ENCODE measurements around the gene SOX14.

The SOX14 gene

DNA sequence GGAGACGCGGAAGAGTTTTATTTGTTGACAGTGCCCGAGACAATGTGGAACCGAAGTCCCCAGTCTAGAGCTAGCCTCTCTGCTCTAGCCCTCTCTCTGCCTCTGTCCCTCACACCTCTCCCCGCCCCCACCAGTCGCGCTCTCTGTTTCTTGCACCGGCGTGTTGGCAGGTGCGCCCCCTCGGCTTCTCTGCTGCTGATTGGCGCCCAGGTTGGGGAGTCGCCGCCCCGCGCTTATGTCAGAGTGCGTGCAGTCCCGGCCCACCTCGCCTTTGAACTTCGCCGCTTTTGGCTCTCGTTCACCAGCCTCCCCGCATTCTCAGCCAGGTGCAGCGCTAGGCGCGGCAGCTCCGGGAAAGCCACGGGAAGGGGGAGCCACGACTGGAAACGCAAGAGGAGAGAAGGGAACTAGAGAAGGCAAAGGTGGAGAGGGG is at the start of gene SOX14:
Gene SOX14 (plus strand): TSS at position 315 of the 433 bp plus-strand sequence. CDS start 470 bp downstream, outside the sequence.
- DNase-seq = no peak

DNA sequence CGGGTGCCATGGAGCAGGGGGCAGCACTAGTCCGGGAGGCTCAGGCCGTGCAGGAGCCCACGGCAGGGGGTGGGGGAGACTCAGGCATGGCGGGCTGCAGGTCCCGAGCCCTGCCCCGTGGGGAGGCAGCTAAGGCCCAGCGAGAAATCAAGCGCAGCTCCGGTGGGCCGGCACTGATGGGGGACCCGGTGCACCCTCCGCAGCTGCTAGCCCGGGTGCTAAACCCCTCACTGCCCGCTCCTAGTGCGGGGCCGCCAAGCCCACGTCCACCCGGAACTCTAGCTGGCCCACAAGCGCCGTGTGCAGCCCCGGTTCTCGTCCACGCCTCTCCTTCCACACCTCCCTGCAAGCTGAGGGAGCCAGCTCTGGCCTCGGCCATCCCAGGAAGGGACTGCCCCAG is 49.6 kb upstream of the SOX14 start:
- no peak for DNase-seq

DNA sequence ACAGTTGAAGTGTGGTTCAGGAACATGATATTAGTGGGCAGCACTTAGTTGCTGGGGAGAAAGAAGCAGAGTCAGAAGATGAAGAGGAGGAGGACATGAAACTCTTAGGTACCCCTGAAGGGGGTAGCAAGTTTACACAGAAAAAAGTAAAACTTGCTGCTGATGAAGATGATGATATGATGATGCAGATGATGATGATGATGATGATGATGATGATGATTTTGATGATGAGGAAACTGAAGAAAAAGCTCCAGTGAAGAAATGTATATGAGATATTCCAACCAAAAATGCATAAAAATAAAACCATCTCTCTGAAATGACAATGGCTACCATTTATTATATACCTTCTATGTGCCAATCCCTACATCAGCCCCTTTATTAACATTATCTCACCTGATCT is 39.9 kb upstream of the SOX14 start:
- no peak for DNase-seq

- no peak for DNase-seq
Measured at GRCh38 chr3:137737208-137737607, 26.9 kb upstream of the SOX14 start.

DNA sequence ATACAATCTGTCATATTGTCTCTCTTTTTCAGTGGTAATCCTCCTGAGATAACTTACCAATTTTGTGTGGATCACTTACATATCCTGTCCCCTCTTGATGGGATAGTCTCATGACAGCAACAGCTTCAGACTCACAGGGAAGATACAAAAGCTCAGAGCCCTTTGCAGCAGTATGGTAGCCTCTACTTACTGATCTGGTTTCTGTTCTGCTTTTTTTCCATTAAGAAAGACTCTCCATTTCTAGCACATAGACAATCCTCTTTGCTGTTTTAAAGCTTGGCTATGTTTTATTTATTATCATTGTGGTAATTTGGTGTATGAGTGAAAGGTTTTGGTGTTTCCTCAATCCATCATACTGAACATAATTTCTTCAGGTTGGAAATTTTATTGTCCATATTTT is 25.4 kb upstream of the SOX14 start:
- no peak for DNase-seq

- no peak for DNase-seq
Measured at GRCh38 chr3:137743608-137744007, 20.5 kb upstream of the SOX14 start.

- no peak for DNase-seq
Measured at GRCh38 chr3:137746808-137747207, 17.3 kb upstream of the SOX14 start.

DNA sequence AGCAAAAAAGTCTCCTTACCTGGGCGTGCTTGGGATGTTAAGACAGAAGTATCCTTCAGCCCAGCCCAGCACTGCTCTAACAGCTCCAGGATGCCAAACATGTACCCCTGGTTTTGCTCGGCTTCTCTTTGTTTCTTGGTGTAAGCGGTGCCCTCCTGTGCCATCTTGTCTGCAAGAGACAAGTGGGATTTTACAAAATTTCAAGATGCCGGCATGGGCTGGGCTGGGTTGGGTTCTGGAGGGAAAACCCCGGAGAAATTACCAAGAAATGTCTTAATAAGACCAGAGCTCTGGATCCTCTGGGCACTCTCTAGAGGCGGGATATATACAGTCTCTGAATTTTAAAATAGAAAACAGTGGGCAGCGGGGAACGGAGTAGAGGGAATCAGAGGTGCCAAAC is 4.6 kb upstream of the SOX14 start:
- DNase-seq = no peak

DNA sequence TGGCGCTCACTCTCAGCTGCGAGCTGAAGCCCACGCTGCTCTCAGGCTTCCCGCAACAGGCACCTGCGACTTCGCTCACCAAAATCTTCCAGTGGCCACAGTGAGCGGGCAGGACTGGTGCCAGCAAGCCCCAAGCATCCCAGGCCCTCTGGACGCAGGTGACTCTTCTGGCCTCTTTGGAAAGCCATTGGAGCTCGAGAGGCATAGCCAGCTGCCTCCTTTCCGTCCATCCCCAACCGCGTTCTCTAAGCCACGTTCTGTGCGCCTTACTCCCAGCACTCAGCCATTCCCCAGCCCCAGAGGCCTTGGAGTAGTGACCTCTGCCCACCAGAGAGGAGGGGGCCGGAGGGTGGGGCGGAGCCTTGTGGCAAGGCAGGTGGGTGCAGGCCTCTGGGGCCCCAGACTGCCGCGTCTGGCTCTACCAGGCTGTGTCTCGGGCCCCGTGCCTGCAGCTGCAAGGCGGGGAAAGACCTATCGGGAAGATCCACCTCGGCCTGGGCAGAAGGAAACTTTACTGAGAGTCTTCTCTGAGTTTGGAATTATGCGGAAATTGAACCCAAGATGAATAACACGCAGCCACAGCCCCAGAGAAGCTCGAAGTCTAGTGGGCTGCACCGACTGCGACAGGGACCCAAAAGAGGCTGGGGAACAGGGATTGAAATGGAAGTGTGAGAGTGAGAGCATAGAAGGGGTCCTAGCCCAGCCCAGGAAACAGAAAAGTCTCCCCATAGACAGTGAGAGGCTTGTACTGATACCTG is 3.6 kb upstream of the SOX14 start:
- DNase-seq = no peak

DNA sequence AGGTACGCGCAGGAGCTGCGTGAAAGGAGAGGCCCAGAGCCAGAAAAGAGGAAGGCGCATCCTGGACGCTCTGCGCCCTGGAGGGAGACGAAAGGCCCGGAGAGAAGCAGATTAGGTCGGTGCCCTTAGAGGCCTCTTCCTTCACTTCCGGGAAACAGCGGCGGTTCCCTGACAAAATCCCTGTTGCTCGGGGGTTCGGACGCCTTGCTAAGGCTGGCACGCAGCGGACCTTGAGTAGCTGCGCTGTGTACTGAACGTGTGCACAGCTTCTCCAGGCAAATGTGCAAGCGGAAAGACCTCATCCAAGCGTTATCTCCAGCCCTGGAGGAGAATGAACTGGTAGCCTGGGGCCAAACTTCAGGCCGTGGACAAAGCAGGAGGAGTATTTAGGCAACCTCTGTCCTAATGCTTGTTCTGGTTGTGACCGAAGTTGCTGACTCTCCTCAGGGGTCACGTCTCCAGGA is 3.0 kb upstream of the SOX14 start:
- DNase-seq = no peak

GRCh38 chr3:137761563-137762503 is 2.3 kb upstream of the SOX14 start:
- no peak for DNase-seq

DNA sequence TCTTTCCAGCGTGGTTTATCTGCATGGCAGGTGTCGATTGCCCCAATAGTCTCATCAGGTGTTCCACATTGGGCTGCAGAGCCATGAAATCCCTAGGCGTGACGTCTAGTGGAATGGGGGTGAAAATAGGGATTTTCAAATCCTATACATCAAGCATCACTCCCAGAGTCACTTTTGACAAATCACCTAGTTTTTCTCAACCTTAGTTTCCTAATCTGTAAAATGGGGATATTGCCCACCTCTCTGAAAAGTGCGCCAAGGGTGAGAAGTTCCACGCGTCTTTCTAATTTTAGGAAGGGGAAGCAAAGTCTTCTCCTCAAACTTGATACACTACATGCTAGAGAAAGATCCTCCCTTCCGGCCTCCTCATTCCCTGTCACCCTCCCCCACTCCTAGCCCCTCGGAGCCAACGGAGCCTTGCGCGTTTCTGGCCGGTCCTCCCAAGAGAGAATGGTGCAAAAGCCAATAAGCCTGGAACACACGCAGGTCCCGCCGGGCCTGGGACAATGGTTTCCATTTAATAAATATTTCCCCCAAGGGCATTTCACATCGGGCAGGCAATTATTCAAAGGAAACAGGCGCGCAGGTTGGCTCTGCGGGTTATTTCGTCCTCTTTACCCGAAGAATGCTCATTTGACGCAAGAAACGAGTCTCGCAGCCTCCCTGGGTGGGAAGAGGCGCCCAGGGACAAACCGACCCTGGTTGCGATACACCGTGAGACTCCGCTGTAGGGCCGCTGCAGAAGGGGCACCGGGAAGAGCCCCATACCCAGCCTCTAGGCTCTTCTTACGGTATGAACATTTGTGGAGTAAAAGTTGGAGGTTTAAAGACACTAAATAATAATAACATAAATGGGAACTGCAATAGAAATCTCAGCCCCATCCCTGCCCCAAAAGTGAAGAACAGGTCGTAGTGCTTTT is 1.2 kb upstream of the SOX14 start:
- DNase-seq = no peak

GRCh38 chr3:137763594-137763938 is 549 bp upstream of the SOX14 start:
- no peak for DNase-seq

DNA sequence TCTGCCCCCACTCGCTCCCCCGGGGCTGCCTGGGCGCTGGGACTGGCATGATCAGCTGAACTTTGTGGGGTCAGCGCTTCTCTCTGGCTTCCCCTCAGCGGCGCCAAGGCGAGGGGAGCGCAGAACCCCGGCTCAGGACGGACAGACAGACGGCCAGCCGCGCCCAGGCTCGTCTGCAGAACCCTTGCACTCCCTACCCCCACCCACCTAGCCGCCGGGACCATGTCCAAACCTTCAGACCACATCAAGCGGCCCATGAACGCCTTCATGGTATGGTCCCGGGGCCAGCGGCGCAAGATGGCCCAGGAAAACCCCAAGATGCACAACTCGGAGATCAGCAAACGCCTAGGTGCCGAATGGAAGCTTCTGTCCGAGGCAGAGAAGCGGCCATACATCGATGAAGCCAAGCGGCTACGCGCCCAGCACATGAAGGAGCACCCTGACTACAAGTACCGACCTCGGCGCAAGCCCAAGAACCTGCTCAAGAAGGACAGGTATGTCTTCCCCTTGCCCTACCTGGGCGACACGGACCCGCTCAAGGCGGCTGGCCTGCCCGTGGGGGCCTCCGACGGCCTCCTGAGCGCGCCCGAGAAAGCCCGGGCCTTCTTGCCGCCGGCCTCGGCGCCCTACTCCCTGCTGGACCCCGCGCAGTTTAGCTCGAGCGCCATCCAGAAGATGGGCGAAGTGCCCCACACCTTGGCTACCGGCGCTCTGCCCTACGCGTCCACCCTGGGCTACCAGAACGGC is 621 bp downstream of the SOX14 start:
- no peak for DNase-seq

DNA sequence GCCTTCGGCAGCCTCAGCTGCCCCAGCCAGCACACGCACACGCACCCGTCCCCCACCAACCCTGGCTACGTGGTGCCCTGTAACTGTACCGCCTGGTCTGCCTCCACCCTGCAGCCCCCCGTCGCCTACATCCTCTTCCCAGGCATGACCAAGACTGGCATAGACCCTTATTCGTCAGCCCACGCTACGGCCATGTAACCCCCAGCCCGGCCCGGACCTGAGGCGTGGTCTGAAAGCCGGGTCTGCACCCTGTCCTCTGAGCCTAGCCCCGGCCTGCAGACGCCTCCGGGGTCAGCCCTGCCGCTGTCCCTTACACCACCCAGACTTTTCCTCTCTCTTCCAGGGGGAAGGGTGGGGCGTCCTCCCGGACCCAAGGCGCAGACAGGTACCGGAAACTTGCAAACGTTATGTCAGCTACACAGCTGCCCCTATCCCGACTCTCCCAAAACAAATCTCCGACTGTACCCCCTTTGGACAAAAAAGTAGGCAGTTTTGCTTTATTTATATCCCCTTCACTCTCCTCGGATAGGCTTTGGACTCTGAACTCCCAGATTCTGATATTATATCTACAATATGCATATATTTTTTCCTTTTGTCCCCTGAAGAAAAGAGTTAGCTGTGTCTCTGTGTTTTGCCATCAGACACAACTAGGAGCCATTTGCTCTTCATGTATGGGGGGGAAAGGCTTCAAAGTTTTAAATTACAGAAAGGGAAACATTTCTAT is 1.4 kb downstream of the SOX14 start:
- no peak for DNase-seq

GRCh38 chr3:137766041-137766875 is 2.1 kb downstream of the SOX14 start:
- no peak for DNase-seq

DNA sequence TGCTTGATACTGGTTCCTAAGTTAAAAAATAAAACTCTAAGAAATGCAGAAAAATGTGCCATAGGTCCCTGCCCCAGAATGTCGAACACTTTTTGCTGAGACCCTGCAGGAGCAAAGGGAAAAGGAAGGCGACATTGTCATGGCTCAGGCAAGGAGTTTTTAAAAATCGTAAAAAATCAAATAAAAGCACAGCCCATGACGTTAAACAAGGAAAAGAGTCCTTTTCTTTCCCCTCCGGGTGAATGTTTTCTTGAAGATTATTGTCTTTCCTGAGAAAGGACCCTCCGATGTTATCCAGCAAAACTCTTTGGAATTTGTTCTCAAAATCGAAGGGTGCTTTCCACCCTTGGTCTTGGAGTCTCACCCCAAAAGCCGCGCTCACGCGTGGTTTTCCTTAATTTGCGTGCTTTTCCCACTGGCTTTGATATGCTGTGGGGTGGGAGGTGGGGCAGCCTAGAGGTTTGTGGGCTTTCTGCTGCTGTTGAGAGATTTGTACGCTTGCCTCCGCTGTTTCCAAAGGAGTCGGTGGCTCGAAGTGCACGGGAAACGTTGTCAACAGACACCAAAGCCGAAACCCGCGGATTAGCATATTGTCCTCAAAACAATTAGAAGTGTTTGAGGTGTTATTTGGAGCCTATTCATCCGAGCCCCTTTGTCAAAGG is 2.9 kb downstream of the SOX14 start:
- DNase-seq = no peak

GRCh38 chr3:137767538-137768360 is 3.6 kb downstream of the SOX14 start:
- no peak for DNase-seq

Measured in right forelimb (tissue), 1 donor.